Liver (tissue), 2 donors: Measurements from ENCODE around the gene PAX6.

Source experiments
- CTCF ChIP-seq: fragments of 150-350 bp; IDR thresholded peaks from 2 replicates; pipeline ENCODE4 v1.5.1; 2017; ENCODE audit warnings: improper control_type of control experiment, low read depth, low read length; ENCODE audit not compliant: missing input control
- YY1 ChIP-seq: IDR thresholded peaks from 2 replicates; pipeline ENCODE4 v1.6.1; 2016; ENCODE audit warnings: antibody characterized with exemption, mild to moderate bottlenecking
- donor health status: healthy.

GRCh38 chr11:31860391-31860790 lies 49.3 kb upstream of the PAX6 start:
- TF ChIP-seq CTCF (no peak), YY1 (no peak)
